KOPT-K1 (cell line): ENCODE measurements around the gene MRPL51.
A peak's percentile ranks its signal among the peaks of the same experiment; 100 is the strongest.
"Not testable (repeated sequence)": the region's sequence is repeated elsewhere in the genome, so short reads cannot be mapped to it uniquely, and the experiment has no call there.

Source experiments
- H3K27ac ChIP-seq: fragments of 200-600 bp; sonication (generic); 2 replicates; pipeline ENCODE4 v1.5.1; 2016; ENCODE audit warnings: antibody characterized with exemption, mild to moderate bottlenecking, low read depth, low read length; ENCODE audit not compliant: poor library complexity, severe bottlenecking
- H3K36me3 ChIP-seq: fragments of 200-600 bp; sonication (generic); 2 replicates; pipeline ENCODE4 v1.5.1; 2017; ENCODE audit warnings: antibody characterized with exemption, mild to moderate bottlenecking, low read length, moderate library complexity; ENCODE audit not compliant: insufficient read depth
- H3K9me3 ChIP-seq: fragments of 200-600 bp; sonication (generic); 2 replicates; pipeline ENCODE4 v1.5.1; 2017; ENCODE audit warnings: antibody characterized with exemption, low read length, mild to moderate bottlenecking; ENCODE audit not compliant: insufficient read depth, poor library complexity, severe bottlenecking

The MRPL51 gene

GRCh38 chr12:6492838-6493496 is at the start of gene MRPL51:
Gene MRPL51, minus strand, starts transcription at chr12:6493262. Its CDS starts 126 bp downstream, at chr12:6493136.
- Histone ChIP-seq H3K27ac (peak within 1 kb of the TSS; percentile 98), H3K9me3 (no peaks in the 10 kb centered on the region), H3K36me3 (peaks cover 49% of the 10 kb centered on the region)

DNA sequence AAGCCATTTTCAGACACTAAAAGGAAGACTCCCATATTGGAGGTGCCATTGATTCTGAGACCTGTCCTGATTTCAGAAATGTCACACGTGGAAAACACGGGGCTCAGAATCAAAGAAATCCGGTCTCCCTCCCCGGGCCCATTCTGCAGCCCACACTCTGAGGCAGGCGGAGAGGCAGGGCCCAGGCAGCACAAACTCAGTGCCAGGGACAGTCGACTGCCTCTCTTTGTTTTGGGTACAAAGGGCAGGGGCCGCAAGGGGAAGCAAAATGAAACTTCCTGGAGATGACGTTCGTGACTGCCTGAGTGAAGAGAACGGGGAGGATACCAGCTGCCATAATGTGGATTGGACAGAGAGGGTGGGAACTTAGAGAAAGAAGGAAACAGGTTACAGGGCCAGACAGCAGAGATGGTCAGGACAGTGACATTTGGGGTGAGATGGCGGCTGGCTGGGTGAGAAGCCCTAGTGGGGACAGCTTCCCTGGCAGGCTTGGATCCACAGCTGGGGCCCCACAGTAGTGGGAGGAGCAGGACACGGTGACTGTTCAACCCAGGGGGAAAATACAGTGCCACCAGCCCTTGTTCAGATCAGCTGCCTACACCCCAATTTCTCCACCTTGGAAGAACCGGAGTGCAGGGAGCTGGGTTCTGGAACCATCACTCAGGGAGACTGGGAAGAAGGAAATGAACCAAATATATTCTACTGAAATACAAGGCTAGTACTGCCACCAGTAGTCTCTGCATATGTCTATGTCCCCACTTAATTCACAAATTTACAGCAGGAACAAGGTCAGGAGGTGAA is 49.3 kb upstream of the MRPL51 start:
- peak overlapping the region; percentile 52 for H3K27ac ChIP-seq
- H3K36me3 ChIP-seq = peaks cover 80% of the 10 kb centered on the region

DNA sequence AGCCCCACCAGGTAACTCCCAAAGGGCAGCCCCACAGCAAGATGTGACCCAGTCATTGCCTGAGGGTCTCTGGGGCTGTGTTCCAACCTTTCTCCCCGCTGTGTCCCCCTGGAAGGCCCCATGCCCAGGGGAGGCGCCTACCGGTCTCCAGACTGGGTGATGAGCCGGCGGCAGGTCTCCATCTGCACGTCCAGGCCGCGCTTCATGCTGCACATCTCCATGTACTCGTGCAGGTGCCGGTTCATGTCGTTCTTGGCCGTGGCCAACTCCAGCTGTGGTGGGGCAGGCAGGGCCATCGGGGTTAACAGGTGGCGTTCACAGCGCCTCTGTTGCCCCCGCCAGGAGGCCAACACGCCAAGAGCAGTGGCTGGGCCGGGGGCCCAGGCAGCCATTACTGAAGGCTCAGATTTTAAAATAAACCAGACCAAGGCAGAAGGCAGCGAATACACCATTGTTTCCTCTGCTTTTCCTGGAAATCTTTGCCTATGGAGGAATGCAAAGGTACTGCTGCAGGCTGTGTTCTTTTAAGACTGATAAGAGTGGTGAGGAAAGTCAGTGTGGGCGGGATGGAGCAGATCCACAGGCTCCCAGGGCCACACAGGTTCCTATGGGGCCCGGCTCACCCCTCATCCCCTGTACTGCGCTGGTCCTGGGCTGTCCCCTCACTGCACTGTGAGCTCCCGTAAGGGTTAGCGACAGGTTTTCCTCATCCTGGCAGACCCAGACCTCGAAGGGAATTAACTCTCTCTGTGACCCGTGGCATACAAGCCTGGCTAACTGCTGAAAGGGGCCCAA is 48.5 kb upstream of the MRPL51 start:
- H3K27ac ChIP-seq = peak overlapping the region; percentile 52
- peaks cover 80% of the 10 kb centered on the region for H3K36me3 ChIP-seq
- no peaks in the 10 kb centered on the region for H3K9me3 ChIP-seq

More for the DNA sequence above, 49.3 kb upstream of the MRPL51 start:
- no peaks in the 10 kb centered on the region for H3K9me3 ChIP-seq

GRCh38 chr12:6540181-6540877 is 47.3 kb upstream of the MRPL51 start:
- peak overlapping the region; percentile 52 for H3K27ac ChIP-seq
- peaks cover 80% of the 10 kb centered on the region for H3K36me3 ChIP-seq
- H3K9me3 ChIP-seq = no peaks in the 10 kb centered on the region

DNA sequence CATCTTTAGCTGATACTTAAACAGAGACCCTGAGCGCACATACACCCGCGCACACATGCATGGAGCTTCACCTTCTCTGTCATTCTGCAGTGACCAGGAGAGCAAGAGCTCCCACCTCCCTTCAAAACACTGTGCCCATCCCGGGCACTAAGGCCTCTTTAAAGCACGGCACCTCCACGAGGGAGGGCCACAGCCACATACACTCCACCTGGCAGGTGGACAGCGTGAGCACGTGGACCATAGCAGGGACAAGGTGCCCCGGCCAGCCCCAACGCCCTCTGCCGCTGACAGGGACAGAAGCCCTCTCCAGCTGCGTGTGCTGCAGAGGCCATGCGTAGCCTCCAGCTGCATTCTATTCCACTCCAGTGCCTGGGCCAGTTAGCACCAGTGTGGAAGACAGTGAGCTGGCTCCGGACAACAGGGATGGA is 46.7 kb upstream of the MRPL51 start:
- peak overlapping the region; percentile 52 for H3K27ac ChIP-seq
- H3K36me3 ChIP-seq = peaks cover 84% of the 10 kb centered on the region
- no peaks in the 10 kb centered on the region for H3K9me3 ChIP-seq

DNA sequence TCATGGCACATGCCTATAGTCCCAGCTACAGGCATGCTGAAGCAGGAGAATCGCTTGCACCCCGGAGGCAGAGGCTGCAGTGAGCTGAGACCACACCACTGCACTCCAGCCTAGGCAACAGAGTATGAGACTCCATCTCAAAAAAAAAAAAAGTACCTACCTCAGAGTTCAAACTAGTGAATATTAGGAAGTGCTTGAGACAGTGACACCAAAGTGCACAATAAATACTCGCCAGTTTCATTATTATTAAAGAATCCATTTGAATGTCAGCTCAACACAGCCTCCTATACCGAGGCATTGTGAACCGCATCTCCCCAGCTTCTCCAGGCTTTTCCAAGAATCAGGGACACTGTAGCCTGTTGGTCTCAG is 46.2 kb upstream of the MRPL51 start:
- peaks cover 81% of the 10 kb centered on the region for H3K36me3 ChIP-seq
- no peak overlapping the region for H3K27ac ChIP-seq

DNA sequence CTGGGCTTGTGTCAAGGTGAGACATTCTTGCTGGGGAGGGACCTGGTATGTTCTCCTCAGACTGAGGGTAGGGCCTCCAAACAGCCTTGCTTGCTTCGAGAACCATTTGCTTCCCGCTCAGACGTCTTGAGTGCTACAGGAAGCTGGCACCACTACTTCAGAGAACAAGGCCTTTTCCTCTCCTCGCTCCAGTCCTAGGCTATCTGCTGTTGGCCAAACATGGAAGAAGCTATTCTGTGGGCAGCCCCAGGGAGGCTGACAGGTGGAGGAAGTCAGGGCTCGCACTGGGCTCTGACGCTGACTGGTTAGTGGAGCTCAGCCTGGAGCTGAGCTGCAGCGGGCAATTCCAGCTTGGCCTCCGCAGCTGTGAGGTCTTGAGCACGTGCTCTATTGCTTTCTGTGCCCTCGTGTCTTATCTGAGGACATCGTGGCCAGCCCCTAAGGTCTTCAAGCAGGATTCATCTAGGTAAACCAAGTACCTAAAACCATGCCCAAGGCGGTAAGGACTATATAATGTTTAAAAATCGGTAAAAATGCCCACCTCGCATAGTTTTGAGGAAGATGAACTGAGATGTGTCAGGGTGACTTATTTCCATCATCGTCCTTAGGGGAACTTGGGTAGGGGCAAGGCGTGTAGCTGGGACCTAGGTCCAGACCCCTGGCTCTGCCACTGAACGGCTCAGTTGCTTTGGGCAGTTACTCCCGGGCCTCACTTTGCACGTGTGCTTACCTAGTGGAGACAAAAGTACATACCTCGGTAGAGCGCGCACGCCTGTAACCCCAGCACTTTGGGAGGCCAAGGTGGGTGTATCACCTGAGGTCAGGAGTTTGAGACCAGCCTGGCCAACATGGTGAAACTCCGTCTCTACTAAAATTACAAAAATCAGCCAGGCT is 45.6 kb upstream of the MRPL51 start:
- H3K27ac ChIP-seq = peak overlapping the region; percentile 1
- H3K9me3 ChIP-seq = no peaks in the 10 kb centered on the region
- peaks cover 78% of the 10 kb centered on the region for H3K36me3 ChIP-seq

More for the DNA sequence above, 46.2 kb upstream of the MRPL51 start:
- no peaks in the 10 kb centered on the region for H3K9me3 ChIP-seq

- Histone ChIP-seq H3K36me3 (peaks cover 73% of the 10 kb centered on the region), H3K27ac (peak overlapping the region; percentile 99)
- not testable (repeated sequence) for H3K9me3 ChIP-seq
Measured at GRCh38 chr12:6537580-6538419, 44.7 kb upstream of the MRPL51 start.

GRCh38 chr12:6536894-6537579 is 44.0 kb upstream of the MRPL51 start:
- Histone ChIP-seq H3K27ac (peak overlapping the region; percentile 99), H3K9me3 (no peaks in the 10 kb centered on the region), H3K36me3 (peaks cover 74% of the 10 kb centered on the region)

- Histone ChIP-seq H3K9me3 (no peaks in the 10 kb centered on the region), H3K36me3 (peaks cover 80% of the 10 kb centered on the region), H3K27ac (peak overlapping the region; percentile 99)
Measured at GRCh38 chr12:6535960-6536847, 43.1 kb upstream of the MRPL51 start.

- Histone ChIP-seq H3K9me3 (no peaks in the 10 kb centered on the region), H3K27ac (peak overlapping the region; percentile 99), H3K36me3 (peaks cover 80% of the 10 kb centered on the region)
Measured at GRCh38 chr12:6535697-6535946, 42.6 kb upstream of the MRPL51 start.

- Histone ChIP-seq H3K36me3 (peaks cover 80% of the 10 kb centered on the region), H3K9me3 (no peaks in the 10 kb centered on the region), H3K27ac (peak overlapping the region; percentile 99)
Measured at GRCh38 chr12:6534945-6535696, 42.1 kb upstream of the MRPL51 start.
